Thoracic aorta (tissue), 2 donors: Measurements from ENCODE around the gene MAPK4. TPM values are rescaled to one million over a fixed set of nuclear protein-coding genes. Genes with fewer than 3 reads are reported as not detected.

Source experiments
- ATAC-seq: fragments of 150-250 bp; one replicate; pipeline ENCODE4 v1.8.0; 2017; ENCODE audit warnings: low read depth; ENCODE audit not compliant: insufficient number of reproducible peaks, low FRiP score
- DNase-seq: peaks from one replicate; pipeline ENCODE4 v3.0.0-alpha.2; 2020; ENCODE audit warnings: low spot score
- H3K27ac ChIP-seq, 2 donors: fragments of 200-600 bp; sonication (generic); 1 replicate in 1 of 2; 2 replicates in 1 of 2; pipeline ENCODE4 v1.5.1; 2016; ENCODE audit warnings: mild to moderate bottlenecking in 2 of 2, moderate library complexity in 2 of 2
- H3K27me3 ChIP-seq: fragments of 200-600 bp; sonication (generic); replicated peaks from 2 replicates; pipeline ENCODE4 v1.6.0; 2016; ENCODE audit warnings: mild to moderate bottlenecking; ENCODE audit not compliant: insufficient read depth
- H3K36me3 ChIP-seq: fragments of 200-600 bp; sonication (generic); one replicate; pipeline ENCODE4 v1.5.1; 2016
- H3K4me1 ChIP-seq, 2 donors: fragments of 200-600 bp; sonication (generic); 1 replicate in 1 of 2; 2 replicates in 1 of 2; pipeline versions ENCODE4 v1.5.1 to v1.6.0; 2016; ENCODE audit warnings: low read depth in 2 of 2, mild to moderate bottlenecking in 1 of 2; ENCODE audit not compliant: control insufficient read depth in 1 of 2
- H3K4me3 ChIP-seq: fragments of 200-600 bp; sonication (generic); 2 replicates; pipeline ENCODE4 v1.5.1; 2016; ENCODE audit warnings: mild to moderate bottlenecking
- H3K9me3 ChIP-seq: fragments of 200-600 bp; sonication (generic); 2 replicates; pipeline ENCODE4 v1.5.1; 2016
- CTCF ChIP-seq: fragments of 200-600 bp; sonication (generic); IDR thresholded peaks from one replicate; pipeline ENCODE4 v1.5.1; 2019; ENCODE audit warnings: antibody characterized with exemption
- total RNA-seq, 2 donors: library from RNA; depleted of rRNA; stranded (reverse); fragments of >200 nt; gene quantifications; one replicate each; pipeline versions ENCODE4 v1.1.0 to v1.2.3, GENCODE V29; 2016

Gene MAPK4
- total RNA-seq, 2 donors from 2014 or later: 1.5 to 4.0 TPM

- Histone ChIP-seq H3K4me3 (no peak overlapping the region), H3K36me3 (no peaks in the 10 kb centered on the region), H3K27me3 (no peaks in the 10 kb centered on the region), H3K27ac (no peak overlapping the region), H3K9me3 (no peaks in the 10 kb centered on the region), H3K4me1 (no peaks in the 10 kb centered on the region)
- DNase-seq: no peak
- TF ChIP-seq CTCF: no peak
- ATAC-seq: no peak
Measured at GRCh38 chr18:50749421-50749820, 189.5 kb downstream of the MAPK4 start.

GRCh38 chr18:50749945-50750344, 190.1 kb downstream of the MAPK4 start:
- Histone ChIP-seq H3K4me1 (no peaks in the 10 kb centered on the region), H3K36me3 (no peaks in the 10 kb centered on the region), H3K4me3 (no peak overlapping the region), H3K27ac (no peak overlapping the region), H3K9me3 (no peaks in the 10 kb centered on the region), H3K27me3 (no peaks in the 10 kb centered on the region)
- DNase-seq (no peak), ATAC-seq (no peak)
- TF ChIP-seq CTCF: no peak

GRCh38 chr18:50750546-50750945, 190.7 kb downstream of the MAPK4 start:
- TF ChIP-seq CTCF: no peak
- no peak overlapping the region for H3K27ac ChIP-seq
- ATAC-seq (no peak), DNase-seq (no peak)
- no peaks in the 10 kb centered on the region for H3K36me3 ChIP-seq
- H3K4me3 ChIP-seq: no peak overlapping the region
- H3K9me3 ChIP-seq: no peaks in the 10 kb centered on the region
- no peaks in the 10 kb centered on the region for H3K4me1 ChIP-seq
- H3K27me3 ChIP-seq: no peaks in the 10 kb centered on the region

- Histone ChIP-seq H3K36me3 (no peaks in the 10 kb centered on the region), H3K27ac (no peak overlapping the region), H3K4me3 (no peak overlapping the region), H3K9me3 (no peaks in the 10 kb centered on the region), H3K27me3 (no peaks in the 10 kb centered on the region), H3K4me1 (no peaks in the 10 kb centered on the region)
- no peak for ATAC-seq
- DNase-seq: no peak
- no peak for TF ChIP-seq CTCF
Measured at GRCh38 chr18:50751490-50751889, 191.6 kb downstream of the MAPK4 start.

- DNase-seq (no peak), ATAC-seq (no peak)
- Histone ChIP-seq H3K36me3 (no peaks in the 10 kb centered on the region), H3K27me3 (no peaks in the 10 kb centered on the region), H3K4me1 (peaks cover 0 to 2% of the 10 kb centered on the region in 2 donors), H3K4me3 (no peak overlapping the region), H3K27ac (no peak overlapping the region), H3K9me3 (no peaks in the 10 kb centered on the region)
- TF ChIP-seq CTCF: no peak
Measured at GRCh38 chr18:50751947-50752346, 192.1 kb downstream of the MAPK4 start.
